Lung microvascular endothelial cell (primary cell): ENCODE data around the gene PRDX5. TPM values are rescaled to one million over a fixed set of nuclear protein-coding genes. Genes with fewer than 3 reads are reported as not detected.

Experiments used
- DNase-seq, 2 donors: peaks; one replicate each; pipeline versions ENCODE4 v3.0.0 to v3.0.0-alpha.2; 2010; ENCODE audit warnings: low read depth in 2 of 2
- total RNA-seq: library from RNA; depleted of rRNA; stranded (reverse); fragments of >200 nt; gene quantifications from 2 replicates; pipeline ENCODE4 v1.2.1, GENCODE V29; 2014

PRDX5 gene
- total RNA-seq, 1 donor from 2014 or later: 266 TPM

- DNase-seq: no peak
These were observed 43.7 kb downstream of the PRDX5 start for GRCh38 chr11:64361659-64362058.

DNA sequence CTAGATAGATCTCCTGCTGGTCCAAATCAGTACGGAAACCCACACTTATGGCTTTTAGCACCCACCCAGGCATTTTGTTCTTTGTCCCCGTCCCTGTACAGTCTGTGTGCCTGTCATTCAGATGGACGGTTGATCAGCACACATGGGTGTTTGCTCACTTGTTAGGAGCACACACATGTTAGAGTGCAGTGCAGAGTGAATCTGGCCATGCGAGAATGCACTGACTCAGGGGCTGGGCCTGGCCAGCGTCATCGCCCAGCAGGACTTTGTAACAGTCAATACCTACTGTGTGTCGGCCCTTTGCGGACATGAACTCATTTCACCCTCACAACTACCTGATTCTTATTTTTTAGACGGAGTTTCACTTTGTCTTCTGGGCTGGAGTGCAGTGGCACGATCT is 44.4 kb downstream of the PRDX5 start:
- DNase-seq: no peak

GRCh38 chr11:64364435-64364834 is 46.5 kb downstream of the PRDX5 start:
- no peak for DNase-seq

- DNase-seq: no peak
These were observed 47.0 kb downstream of the PRDX5 start for GRCh38 chr11:64364911-64365310.

DNA sequence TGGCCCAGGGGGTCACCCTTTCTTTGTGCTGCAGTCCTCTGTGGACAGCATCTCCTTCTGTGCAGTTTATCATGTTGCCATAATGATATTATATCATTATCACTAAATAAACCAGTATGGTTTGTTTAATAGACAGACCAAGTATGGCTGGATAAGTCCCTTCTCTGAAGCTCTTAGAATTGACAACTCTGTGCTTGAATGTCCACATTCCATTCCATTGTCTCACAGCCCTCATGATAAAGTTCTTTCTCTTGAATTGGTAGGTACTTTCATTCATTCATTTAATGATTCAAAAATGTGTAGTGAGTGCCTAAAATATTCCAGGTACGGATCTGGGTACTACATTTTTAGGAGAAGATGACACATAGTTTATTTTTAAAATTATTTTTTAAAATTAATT is 48.8 kb downstream of the PRDX5 start:
- no peak for DNase-seq

DNA sequence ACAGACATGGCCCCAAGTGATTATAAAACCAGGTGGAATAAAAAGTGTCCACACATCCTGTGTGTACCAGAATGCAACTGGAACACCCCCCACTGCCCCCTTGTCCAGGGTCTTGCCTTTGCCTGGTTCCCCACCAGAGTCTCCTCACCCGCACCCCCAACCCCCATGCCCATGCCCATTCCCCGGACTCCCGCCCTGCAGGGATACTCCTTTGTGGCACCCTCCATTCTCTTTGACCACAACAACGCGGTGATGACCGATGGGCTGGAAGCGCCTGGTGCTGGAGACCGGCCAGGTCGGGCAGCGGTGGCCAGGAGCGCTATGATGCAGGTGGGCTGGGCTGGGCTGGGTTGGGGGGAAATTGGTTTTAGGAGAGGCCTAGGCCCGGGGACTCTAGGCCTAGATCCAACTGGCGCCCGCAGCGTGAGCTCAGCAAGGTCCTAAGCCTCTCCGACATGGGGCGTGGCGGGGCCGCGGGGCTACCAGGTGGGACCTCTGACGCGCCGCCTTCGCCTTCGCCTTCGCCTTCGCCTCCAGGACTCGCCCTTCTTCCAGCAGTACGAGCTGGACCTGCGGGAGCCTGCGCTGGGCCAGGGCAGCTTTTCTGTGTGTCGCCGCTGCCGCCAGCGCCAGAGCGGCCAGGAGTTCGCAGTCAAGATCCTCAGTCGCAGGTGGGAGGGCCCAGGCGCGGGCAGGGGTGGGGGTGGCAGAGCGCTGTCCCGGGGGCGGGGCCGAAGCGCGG is 50.2 kb downstream of the PRDX5 start:
- no peak for DNase-seq

DNA sequence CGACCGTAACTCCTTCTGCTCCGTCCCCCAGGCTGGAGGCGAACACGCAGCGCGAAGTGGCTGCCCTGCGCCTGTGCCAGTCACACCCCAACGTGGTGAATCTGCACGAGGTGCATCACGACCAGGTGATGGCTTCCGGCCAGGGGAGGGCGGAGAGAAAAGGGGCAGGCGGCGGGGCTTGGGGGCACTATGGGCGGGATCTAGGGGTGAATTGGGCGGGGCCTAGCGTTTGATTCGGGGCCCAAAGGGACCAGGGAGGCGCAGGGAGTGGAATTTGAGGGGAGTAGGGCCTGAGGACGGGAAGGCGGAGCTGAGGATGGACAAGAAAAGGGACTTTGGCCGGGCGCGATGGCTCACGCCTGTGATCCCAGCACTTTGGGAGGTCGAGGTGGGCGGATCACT is 50.8 kb downstream of the PRDX5 start:
- no peak for DNase-seq

DNA sequence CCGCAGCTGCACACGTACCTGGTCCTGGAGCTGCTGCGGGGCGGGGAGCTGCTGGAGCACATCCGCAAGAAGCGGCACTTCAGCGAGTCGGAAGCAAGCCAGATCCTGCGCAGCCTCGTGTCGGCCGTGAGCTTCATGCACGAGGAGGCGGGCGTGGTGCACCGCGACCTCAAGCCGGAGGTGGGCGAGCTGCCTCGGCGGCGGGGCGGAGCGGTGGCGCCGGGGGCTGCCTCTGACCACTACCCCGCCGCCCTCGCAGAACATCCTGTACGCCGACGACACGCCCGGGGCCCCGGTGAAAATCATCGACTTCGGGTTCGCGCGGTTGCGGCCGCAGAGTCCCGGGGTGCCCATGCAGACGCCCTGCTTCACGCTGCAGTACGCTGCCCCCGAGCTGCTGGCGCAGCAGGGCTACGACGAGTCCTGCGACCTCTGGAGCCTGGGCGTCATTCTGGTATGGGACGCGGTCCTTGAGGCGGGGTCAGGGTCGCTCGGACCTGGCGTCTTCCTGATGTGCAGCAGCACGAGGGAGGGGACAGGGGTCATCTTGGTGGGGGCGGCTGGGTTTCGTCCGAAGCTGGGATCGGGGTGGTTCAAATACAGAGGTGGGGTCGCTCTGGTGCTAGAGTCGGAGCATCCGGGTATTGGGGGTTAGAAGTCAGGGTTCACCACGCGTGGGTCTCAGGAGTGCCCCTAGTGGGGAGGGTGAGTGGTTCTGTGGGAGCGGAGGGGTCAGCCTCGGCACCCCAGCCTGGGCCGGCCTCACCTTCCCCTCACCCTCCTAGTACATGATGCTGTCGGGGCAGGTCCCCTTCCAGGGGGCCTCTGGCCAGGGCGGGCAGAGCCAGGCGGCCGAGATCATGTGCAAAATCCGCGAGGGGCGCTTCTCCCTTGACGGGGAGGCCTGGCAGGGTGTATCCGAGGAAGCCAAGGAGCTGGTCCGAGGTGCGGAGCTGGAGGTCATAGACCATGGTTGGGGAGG is 51.8 kb downstream of the PRDX5 start:
- no peak for DNase-seq

DNA sequence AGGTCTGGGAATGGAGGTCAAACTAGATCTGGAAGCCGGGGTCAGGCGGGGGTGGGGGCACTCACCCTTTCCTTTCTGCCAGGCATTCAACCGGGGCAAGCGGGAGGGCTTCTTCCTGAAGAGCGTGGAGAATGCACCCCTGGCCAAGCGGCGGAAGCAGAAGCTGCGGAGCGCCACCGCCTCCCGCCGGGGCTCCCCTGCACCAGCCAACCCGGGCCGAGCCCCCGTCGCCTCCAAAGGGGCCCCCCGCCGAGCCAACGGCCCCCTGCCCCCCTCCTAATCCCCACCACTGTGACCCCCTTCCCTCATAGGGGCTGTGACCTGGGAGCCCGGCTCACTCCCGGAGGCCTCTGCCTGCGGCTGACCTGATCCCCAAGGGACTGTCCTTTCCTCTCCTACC is 53.3 kb downstream of the PRDX5 start:
- DNase-seq: no peak

Other genes starting within 250 kb of the PRDX5 start
- 21.6 and 31.5 TPM in 2 replicates for gene MACROD1, start 152.0 kb upstream of the PRDX5 start, total RNA-seq
- 93.5 and 111 TPM in 2 replicates for gene STIP1, start 131.9 kb upstream of the PRDX5 start, total RNA-seq
- 4.4 and 9.6 TPM in 2 replicates for gene FERMT3, start 111.4 kb upstream of the PRDX5 start, total RNA-seq
- 25.3 and 33.1 TPM in 2 replicates for gene TRPT1, start 91.9 kb upstream of the PRDX5 start, total RNA-seq
- gene NUDT22, start 91.8 kb upstream of the PRDX5 start, total RNA-seq: 26.2 and 37.3 TPM in 2 replicates
- 11.3 and 19.0 TPM in 2 replicates for gene DNAJC4, start 87.6 kb upstream of the PRDX5 start, total RNA-seq
- 13.3 and 22.4 TPM in 2 replicates for gene VEGFB, start 83.5 kb upstream of the PRDX5 start, total RNA-seq
- gene FKBP2, start 77.0 kb upstream of the PRDX5 start, total RNA-seq: 39.2 and 75.4 TPM in 2 replicates
- 153 and 159 TPM in 2 replicates for gene PPP1R14B, start 71.2 kb upstream of the PRDX5 start, total RNA-seq
- gene PLCB3, start 66.6 kb upstream of the PRDX5 start, total RNA-seq: 14.3 and 14.4 TPM in 2 replicates
- 54.3 and 65.9 TPM in 2 replicates for gene BAD, start 33.5 kb upstream of the PRDX5 start, total RNA-seq
- gene GPR137, start 32.3 kb upstream of the PRDX5 start, total RNA-seq: 5.2 and 9.7 TPM in 2 replicates
- not detected in 2 replicates for gene KCNK4, start 26.8 kb upstream of the PRDX5 start, total RNA-seq
- gene CATSPERZ, start 17.8 kb upstream of the PRDX5 start, total RNA-seq: 0.22 TPM in 1 of 2 replicates, not detected in the other
- gene ESRRA, start 12.6 kb upstream of the PRDX5 start, total RNA-seq: 33.8 and 53.6 TPM in 2 replicates
- 189 and 190 TPM in 2 replicates for gene TRMT112, start 562 bp upstream of the PRDX5 start, total RNA-seq
- gene CCDC88B, start 22.1 kb downstream of the PRDX5 start, total RNA-seq: 0.79 and 1.7 TPM in 2 replicates
- 21.4 and 24.8 TPM in 2 replicates for gene RPS6KA4, start 41.0 kb downstream of the PRDX5 start, total RNA-seq
- gene SLC22A11, start 237.8 kb downstream of the PRDX5 start, total RNA-seq: not detected in 2 replicates